SK-N-SH (cell line): ENCODE results near the gene NXPE3. TPM values are rescaled to one million over a fixed set of nuclear protein-coding genes. Genes with fewer than 3 reads are reported as not detected.

Experiments
- polyA plus RNA-seq, 3 experiments: library from polyadenylated mRNA; depleted of rRNA; stranded (reverse); fragments of >200 nt; gene quantifications; 2 replicates each; pipeline ENCODE4 v1.2.3, GENCODE V29; 2012

NXPE3 gene
- polyA plus RNA-seq, 1 of the 3 experiments (the other 2 are of a cell fraction): 21.3 TPM

Other genes with a start within 250 kb of the NXPE3 start
- gene TRMT10C, start 217.3 kb upstream of the NXPE3 start, polyA plus RNA-seq (2012; rRNA removed): 13.7 and 16.1 TPM in 2 replicates
- 45.3 and 45.8 TPM in 2 replicates for gene PCNP, start 205.0 kb upstream of the NXPE3 start, polyA plus RNA-seq (2012; rRNA removed)
- 4.9 and 7.2 TPM in 2 replicates for gene ZBTB11, start 102.1 kb upstream of the NXPE3 start, polyA plus RNA-seq (2012; rRNA removed)
- 1,143 and 1,159 TPM in 2 replicates for gene RPL24, start 92.5 kb upstream of the NXPE3 start, polyA plus RNA-seq (2012; rRNA removed)
- 1.3 and 1.5 TPM in 2 replicates for gene CEP97, start 54.6 kb upstream of the NXPE3 start, polyA plus RNA-seq (2012; rRNA removed)
- gene NFKBIZ, start 70.3 kb downstream of the NXPE3 start, polyA plus RNA-seq (2012; rRNA removed): 59.9 and 70.9 TPM in 2 replicates